Osteoblast (primary cell): ENCODE measurements around the gene FOXN4. TPM values are rescaled to one million over a fixed set of nuclear protein-coding genes. Genes with fewer than 3 reads are reported as not detected.

Experiments used
- DNase-seq: peaks from one replicate; pipeline ENCODE4 v3.0.0; 2011; ENCODE audit warnings: low spot score, mixed read lengths; ENCODE audit not compliant: insufficient read length; ENCODE audit errors: missing footprints
- H2AFZ ChIP-seq: 2 replicates; pipeline ENCODE4 v1.6.0; 2011; ENCODE audit warnings: mild to moderate bottlenecking, low read length
- H3K27ac ChIP-seq: 2 replicates; pipeline ENCODE4 v1.5.1; 2011; ENCODE audit warnings: mild to moderate bottlenecking, low read depth, low read length, moderate library complexity
- H3K27me3 ChIP-seq: 2 replicates; pipeline ENCODE4 v1.6.0; 2012; ENCODE audit warnings: mild to moderate bottlenecking, control low read depth, inconsistent platforms, low read length, moderate library complexity; ENCODE audit not compliant: insufficient read depth
- H3K36me3 ChIP-seq: 2 replicates; pipeline ENCODE4 v1.5.1; 2011; ENCODE audit warnings: mild to moderate bottlenecking, low read length, control low read depth, moderate library complexity; ENCODE audit not compliant: insufficient read depth
- H3K4me1 ChIP-seq: 2 replicates; pipeline ENCODE4 v1.5.1; 2011; ENCODE audit warnings: mild to moderate bottlenecking, low read length, control low read depth, moderate library complexity; ENCODE audit not compliant: insufficient read depth
- H3K4me2 ChIP-seq: 2 replicates; pipeline ENCODE4 v1.6.0; 2011; ENCODE audit warnings: mild to moderate bottlenecking, low read length; ENCODE audit not compliant: insufficient read depth
- H3K4me3 ChIP-seq: fragments of 200-600 bp; sonication (generic); 3 replicates; pipeline ENCODE4 v1.5.1; 2012; ENCODE audit warnings: mild to moderate bottlenecking, low read length, inconsistent platforms; ENCODE audit not compliant: insufficient read depth
- H3K79me2 ChIP-seq: 2 replicates; pipeline ENCODE4 v1.6.0; 2012; ENCODE audit warnings: mild to moderate bottlenecking, low read length, control low read depth, inconsistent platforms; ENCODE audit not compliant: insufficient read depth
- H3K9me3 ChIP-seq: 2 replicates; pipeline ENCODE4 v1.5.1; 2011; ENCODE audit warnings: low read depth, low read length, control low read depth
- H4K20me1 ChIP-seq: 2 replicates; pipeline ENCODE4 v1.6.0; 2012; ENCODE audit warnings: mild to moderate bottlenecking, low read length, control low read depth; ENCODE audit not compliant: insufficient read depth
- CTCF ChIP-seq: IDR thresholded peaks from 2 replicates; pipeline ENCODE4 v1.5.1; 2011; ENCODE audit warnings: mild to moderate bottlenecking, low read depth, low read length, moderate library complexity; ENCODE audit errors: extremely low read depth
- total RNA-seq: library from RNA; depleted of rRNA; stranded (reverse); fragments of >200 nt; gene quantifications from 2 replicates; pipeline ENCODE4 v1.2.3, GENCODE V29; 2012

Gene FOXN4
- total RNA-seq, 1 donor: not detected

DNA sequence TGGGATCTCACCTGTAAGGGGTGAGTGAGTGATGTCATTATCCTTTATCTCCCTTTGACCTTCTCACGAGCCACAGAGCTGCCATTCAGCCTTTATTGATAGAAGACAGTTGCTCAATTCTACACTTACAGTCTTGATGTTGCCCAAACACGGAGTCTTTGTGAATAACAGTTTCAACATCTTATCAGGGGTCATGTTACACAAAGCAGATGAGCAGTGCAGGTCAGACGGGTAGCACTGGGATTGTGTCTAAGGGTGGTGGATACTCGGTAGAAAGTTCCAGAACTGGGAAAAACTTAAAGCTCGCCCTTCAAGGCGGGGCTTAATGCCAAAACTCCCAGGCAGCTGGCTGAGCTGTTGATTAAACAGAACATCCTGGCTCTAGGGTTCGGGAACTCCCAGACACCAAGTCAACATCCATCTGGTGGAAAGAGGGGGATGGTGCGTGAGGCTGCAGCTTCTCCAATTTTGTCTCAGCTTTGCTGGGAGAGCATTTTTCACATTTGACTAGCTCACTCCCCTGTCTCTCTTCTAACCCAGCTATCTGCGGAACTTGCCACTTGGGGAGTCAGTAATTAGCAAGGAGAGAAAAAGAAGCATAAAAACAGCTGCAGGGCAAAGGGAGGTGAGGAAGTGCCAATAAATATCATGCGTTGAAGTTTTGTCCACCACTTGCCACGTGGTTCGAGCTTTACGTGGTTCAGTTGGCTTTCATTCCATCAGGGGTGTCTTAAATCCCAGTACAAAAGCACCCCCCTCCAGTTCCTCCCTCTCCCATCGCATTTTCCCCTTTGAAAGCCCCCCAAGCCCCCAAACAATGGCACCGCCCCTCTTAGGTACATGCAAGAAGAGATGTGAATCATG, 31.0 kb downstream of the FOXN4 start:
- Histone ChIP-seq H3K27me3 (no peaks in the 10 kb centered on the region), H3K4me2 (no peak overlapping the region), H3K4me3 (no peak overlapping the region), H3K4me1 (no peaks in the 10 kb centered on the region), H4K20me1 (no peaks in the 10 kb centered on the region), H3K36me3 (no peaks in the 10 kb centered on the region), H2AFZ (no peak overlapping the region), H3K79me2 (no peaks in the 10 kb centered on the region), H3K9me3 (no peaks in the 10 kb centered on the region), H3K27ac (no peak overlapping the region)
- TF ChIP-seq CTCF: no peak
- peak; percentile 73 for DNase-seq

- no peak overlapping the region for H3K4me2 ChIP-seq
- H3K9me3 ChIP-seq: no peaks in the 10 kb centered on the region
- no peaks in the 10 kb centered on the region for H3K36me3 ChIP-seq
- no peak for TF ChIP-seq CTCF
- DNase-seq: peak; percentile 59
- no peaks in the 10 kb centered on the region for H3K79me2 ChIP-seq
- no peaks in the 10 kb centered on the region for H3K4me1 ChIP-seq
- H3K27ac ChIP-seq: no peak overlapping the region
- H4K20me1 ChIP-seq: no peaks in the 10 kb centered on the region
- no peak overlapping the region for H3K4me3 ChIP-seq
- H2AFZ ChIP-seq: no peak overlapping the region
- no peaks in the 10 kb centered on the region for H3K27me3 ChIP-seq
Observed at GRCh38 chr12:109277255-109277898, 31.7 kb downstream of the FOXN4 start.

DNA sequence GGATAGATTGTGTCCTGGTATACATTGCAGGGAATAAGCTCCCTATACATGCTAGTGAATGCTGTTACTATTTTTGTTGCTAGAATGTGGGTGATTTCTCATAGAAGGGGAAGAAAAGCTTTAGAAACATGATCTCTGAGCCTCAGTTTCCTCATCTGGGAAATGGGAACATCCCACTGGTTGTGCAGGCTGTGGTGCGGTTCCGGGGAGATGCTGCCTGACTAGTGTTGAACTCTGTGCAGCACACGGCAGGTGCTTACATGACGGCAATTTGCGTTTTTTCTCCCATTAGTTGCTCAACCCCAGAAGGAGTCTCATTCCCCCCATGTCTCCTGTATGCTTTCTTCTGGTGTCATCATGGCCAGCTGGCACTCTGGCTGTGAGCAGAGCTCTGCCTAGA, 32.9 kb downstream of the FOXN4 start:
- H2AFZ ChIP-seq: no peak overlapping the region
- no peak for TF ChIP-seq CTCF
- H3K27ac ChIP-seq: no peak overlapping the region
- H3K27me3 ChIP-seq: no peaks in the 10 kb centered on the region
- no peak overlapping the region for H3K4me3 ChIP-seq
- peak; percentile 1 for DNase-seq
- no peaks in the 10 kb centered on the region for H4K20me1 ChIP-seq
- no peaks in the 10 kb centered on the region for H3K4me1 ChIP-seq
- H3K4me2 ChIP-seq: no peak overlapping the region
- no peaks in the 10 kb centered on the region for H3K79me2 ChIP-seq
- no peaks in the 10 kb centered on the region for H3K36me3 ChIP-seq
- no peaks in the 10 kb centered on the region for H3K9me3 ChIP-seq

- H3K27me3 ChIP-seq: no peaks in the 10 kb centered on the region
- H2AFZ ChIP-seq: no peak overlapping the region
- H3K27ac ChIP-seq: no peak overlapping the region
- H3K9me3 ChIP-seq: no peaks in the 10 kb centered on the region
- no peaks in the 10 kb centered on the region for H4K20me1 ChIP-seq
- no peaks in the 10 kb centered on the region for H3K79me2 ChIP-seq
- DNase-seq: no peak
- H3K4me2 ChIP-seq: no peak overlapping the region
- no peak overlapping the region for H3K4me3 ChIP-seq
- no peaks in the 10 kb centered on the region for H3K4me1 ChIP-seq
- no peak for TF ChIP-seq CTCF
- H3K36me3 ChIP-seq: no peaks in the 10 kb centered on the region
Observed at GRCh38 chr12:109275173-109275572, 33.9 kb downstream of the FOXN4 start.
